Left hindlimb (tissue), 1 donor: ENCODE data around the gene SAA1.
"Not testable (repeated sequence)": the region's sequence is repeated elsewhere in the genome, so short reads cannot be mapped to it uniquely, and the experiment has no call there.

Source experiments
- DNase-seq: peaks from one replicate; pipeline ENCODE4 v3.0.0-alpha.2; 2018

Gene SAA1

DNA sequence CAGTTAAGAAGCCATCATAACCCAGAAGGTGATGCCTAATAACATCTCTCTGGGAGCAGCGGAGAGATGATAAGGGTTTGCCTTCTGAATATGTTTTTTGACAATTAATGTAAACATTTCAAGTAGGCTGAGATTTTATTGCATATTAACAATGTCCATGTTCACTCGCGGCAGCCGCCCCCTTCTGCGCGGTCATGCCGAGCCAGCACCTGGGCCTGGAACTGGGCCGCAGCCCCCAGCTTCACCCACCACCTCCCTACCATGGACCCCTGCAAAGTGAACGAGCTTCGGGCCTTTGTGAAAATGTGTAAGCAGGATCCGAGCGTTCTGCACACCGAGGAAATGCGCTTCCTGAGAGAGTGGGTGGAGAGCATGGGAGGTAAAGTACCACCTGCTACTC lies 4.3 kb upstream of the SAA1 start:
- no peak for DNase-seq

GRCh38 chr11:18262681-18263350 lies 3.2 kb upstream of the SAA1 start:
- not testable (repeated sequence) for DNase-seq

GRCh38 chr11:18264035-18264434 lies 2.0 kb upstream of the SAA1 start:
- no peak for DNase-seq

GRCh38 chr11:18264677-18265555 lies 1.1 kb upstream of the SAA1 start:
- no peak for DNase-seq

DNA sequence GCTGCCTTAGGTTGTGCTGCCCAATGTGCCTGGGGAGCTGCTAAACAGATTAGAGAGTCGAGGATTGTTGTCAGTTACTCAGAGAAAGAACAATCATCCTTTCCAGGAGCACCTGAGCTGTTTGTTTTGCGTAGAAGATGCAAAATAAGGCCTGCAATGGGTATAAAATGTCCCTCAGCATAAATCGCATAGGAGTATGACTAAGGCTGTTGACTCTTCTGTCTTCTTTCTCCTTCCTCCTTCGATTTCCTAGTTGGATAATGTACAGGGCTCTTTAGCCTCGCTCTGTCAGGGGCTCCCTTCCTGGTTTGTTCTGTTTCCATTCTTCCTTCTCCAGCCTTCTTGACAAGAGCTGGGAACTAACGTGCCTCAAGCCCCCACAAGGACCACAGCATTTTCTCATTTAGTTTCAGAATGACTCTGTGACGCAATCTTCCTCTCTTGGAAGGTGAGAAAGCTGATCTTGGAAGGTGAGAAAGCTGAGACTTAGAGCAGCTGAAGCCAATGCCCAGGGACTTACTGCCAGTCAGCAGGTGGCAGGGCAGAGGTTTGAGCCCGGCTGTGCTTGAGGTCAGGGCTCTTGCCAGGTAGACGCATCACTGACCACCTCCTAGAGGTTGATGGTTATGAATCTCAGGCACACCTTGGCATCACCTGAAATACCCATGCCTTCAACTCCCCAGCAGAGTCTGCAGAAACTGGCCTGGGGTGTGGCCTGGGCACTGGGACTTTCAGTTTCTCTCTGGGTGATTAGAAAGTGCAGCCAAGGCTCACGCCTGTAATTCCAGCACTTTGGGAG lies 1.5 kb downstream of the SAA1 start:
- DNase-seq = not testable (repeated sequence)

GRCh38 chr11:18269252-18269651 lies 3.2 kb downstream of the SAA1 start:
- not testable (repeated sequence) for DNase-seq

GRCh38 chr11:18270102-18270501 lies 4.0 kb downstream of the SAA1 start:
- DNase-seq = no peak

DNA sequence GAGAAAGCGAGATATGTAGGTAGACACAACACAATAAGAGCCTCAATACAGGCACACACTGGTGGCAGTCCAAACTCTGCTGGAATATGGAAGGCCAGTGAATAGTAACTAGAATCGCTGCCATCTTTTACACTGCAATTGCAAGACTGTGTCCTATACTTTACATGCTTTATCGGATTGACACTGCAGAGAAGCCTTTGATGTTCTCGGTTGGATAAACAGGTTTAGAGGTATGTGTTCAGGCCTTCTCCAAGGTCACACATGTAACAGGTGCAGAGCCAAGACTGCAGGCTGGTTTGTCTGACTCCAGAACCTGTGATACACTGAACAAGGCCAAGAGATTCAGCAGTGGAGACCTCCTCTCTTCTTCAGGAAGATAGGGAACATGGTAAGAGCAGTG lies 5.1 kb downstream of the SAA1 start:
- no peak for DNase-seq

DNA sequence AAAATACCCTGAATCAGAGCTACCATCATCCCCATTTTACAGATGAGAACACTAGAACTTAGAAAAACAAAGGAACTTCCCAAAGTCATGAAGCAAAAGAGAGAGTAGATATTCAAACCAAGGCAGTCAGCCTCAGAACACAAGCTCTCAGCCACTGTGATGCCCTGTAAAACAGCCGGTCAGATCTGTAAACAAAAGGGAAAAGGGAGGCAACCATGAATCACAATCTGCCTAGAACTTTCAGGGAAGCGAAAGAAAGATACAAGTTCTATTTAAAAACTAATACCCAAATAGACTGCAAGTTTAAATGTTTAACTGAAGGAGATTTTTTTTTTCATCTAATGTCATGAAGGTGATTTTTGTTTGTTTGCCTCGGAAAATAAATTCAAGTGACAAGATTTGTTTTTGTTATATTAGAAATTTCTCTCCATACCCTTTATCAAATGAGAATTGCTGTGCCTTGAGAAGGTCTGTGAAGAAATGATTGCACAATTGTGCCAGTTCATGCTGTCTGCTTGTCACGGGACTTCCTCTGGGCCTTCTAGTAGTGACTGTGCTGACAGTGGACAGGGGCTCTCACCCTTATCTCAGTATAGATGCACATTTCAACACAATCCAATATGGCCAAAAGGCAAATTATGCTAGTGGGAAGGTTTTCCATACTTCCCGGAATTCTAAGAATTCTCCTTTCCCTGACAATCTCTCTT lies 11.7 kb downstream of the SAA1 start:
- DNase-seq = no peak

- DNase-seq = no peak
These were observed 14.5 kb downstream of the SAA1 start for GRCh38 chr11:18280438-18281045.

GRCh38 chr11:18282626-18283025 lies 16.6 kb downstream of the SAA1 start:
- no peak for DNase-seq

DNA sequence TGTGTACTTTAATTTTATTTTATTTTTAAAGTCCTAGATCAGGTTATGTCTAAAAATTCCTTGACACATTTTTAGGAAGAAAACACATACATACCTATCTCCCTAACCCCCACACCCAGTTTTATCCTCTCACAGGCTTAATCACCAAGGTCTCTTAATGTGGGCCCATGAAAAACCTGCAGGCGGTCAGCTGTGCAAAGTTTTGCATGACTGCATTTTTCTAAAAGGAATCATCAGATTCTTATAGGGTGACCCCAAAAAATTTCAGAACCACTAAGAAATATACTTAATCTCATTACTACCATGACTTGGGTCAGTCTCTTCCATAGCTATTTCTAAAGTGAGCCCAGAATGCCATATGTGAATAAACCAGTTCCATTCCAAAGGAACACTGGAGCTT lies 19.8 kb downstream of the SAA1 start:
- no peak for DNase-seq

DNA sequence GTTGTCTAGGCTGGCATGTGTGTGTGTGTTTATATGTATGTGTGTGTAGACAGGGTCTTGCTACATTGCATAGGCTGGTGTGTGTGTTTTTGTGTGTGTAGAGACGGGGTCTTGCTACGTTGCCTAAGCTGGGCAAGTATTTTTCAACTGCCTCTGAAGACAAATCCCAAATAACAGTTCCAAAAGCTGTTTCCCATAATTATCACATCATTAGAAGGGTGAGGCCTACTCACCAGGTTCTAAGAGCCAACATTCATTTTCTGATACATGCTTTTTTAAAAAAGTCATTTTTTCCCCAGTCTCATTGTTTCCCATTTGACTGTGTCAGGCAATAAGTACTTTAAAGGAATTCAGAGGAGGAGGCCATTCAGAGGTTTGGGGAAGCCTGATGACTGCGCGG lies 22.8 kb downstream of the SAA1 start:
- no peak for DNase-seq

GRCh38 chr11:18294862-18295261 lies 28.8 kb downstream of the SAA1 start:
- DNase-seq = no peak

GRCh38 chr11:18295316-18295715 lies 29.3 kb downstream of the SAA1 start:
- no peak for DNase-seq

- DNase-seq = no peak
These were observed 33.7 kb downstream of the SAA1 start for GRCh38 chr11:18299721-18300120.

GRCh38 chr11:18304745-18305144 lies 38.7 kb downstream of the SAA1 start:
- DNase-seq = no peak

GRCh38 chr11:18307461-18308139 lies 41.5 kb downstream of the SAA1 start:
- DNase-seq = no peak

DNA sequence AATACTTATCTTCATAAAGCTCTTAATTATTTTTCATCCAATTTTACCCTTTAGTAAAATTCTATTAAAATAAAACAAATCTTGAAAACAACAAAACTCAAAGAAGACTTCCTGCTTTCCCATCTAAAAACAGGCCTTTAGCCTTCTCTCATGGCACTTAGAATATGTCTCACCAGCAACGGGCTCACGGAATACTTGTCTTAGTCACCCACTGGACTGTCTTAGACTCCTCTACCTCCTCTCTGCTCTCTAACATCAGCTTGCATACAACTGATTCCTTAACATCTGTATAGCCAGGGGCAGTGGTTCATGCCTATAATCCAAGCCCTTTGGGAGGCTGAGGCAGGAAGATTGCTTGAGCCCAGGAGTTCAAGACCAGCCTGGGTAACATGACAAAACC lies 42.2 kb downstream of the SAA1 start:
- no peak for DNase-seq

DNA sequence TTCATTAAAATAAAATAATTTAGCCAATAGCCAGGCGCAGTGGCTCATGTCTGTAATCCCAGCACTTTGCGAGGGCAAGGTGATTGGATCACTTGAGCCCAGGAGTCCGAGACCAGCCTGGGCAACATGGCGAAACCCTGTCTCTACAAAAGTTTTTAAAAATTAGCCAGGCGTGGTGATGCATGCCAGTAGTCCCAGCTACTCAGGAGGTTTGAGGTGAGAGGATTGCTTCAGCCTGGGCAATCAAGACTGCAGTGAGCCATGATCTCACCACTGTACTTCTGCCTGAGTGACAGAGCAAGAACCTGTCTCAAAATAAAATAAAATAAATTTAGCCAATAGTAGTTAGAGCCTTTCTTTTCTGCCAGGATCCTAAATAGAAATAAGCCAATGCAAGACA lies 43.6 kb downstream of the SAA1 start:
- DNase-seq = no peak

- DNase-seq = no peak
These were observed 44.8 kb downstream of the SAA1 start for GRCh38 chr11:18310800-18311340.

DNA sequence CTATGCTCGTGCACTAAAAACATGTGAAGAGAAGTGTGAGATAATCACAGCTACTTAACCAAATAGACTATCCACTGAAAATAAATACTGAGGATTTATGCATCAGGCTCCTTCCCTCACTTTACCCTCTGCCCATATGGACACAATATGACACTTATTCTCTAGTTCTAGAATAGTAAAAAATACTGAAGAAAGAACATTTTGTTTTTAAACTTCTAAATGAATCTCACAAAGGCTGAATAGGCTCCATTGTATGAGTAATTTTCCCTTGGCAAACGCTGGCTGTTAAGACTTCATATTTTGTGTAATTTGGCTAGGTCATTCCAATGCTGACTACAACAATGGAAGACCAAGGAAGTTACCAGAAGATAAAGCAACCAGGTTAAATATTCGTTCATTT lies 45.9 kb downstream of the SAA1 start:
- DNase-seq = no peak
